B cell (primary cell): ENCODE measurements around the gene COG6.

Source experiments
- EZH2 ChIP-seq: IDR thresholded peaks from 2 replicates; pipeline ENCODE4 v1.6.1; 2012; ENCODE audit warnings: borderline replicate concordance, low read depth, mild to moderate bottlenecking, moderate library complexity, low read length; ENCODE audit not compliant: insufficient read depth, poor library complexity, severe bottlenecking
- TF ChIP-seq, protein P1 (sequence below): fragments of 200-600 bp; IDR thresholded peaks from one replicate; pipeline ENCODE4 v1.8.0; 2022; ENCODE audit warnings: antibody characterized with exemption, mild to moderate bottlenecking

DNA sequence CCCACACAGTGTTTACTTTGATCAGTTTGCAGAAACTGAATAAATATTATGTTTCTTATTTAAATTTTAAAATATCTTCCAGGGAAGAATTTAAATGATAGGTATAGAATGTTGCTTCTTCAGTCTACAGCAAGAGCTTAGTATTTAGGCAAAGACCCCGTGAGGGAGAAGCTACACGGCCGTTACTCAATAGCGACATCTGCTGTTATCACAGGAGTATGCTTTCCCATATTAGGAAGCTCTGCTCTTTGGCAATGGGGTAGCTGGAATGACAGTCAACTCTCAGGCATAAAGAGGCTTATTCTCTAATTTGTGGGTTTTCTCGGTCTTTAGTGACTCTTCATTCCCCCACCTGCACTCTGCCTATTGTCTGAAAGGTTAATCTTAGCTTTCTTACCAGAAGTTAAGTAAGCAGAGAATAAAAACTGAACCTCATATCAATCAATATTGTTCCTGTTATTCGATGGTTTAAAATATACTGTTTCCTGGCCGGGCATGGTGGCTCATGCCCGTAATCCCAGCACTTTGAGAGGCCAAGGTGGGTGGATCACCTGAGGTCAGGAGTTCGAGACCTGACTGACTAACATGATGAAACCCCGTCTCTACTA lies 39.3 kb upstream of the COG6 start:
- TF ChIP-seq, protein P1, sequence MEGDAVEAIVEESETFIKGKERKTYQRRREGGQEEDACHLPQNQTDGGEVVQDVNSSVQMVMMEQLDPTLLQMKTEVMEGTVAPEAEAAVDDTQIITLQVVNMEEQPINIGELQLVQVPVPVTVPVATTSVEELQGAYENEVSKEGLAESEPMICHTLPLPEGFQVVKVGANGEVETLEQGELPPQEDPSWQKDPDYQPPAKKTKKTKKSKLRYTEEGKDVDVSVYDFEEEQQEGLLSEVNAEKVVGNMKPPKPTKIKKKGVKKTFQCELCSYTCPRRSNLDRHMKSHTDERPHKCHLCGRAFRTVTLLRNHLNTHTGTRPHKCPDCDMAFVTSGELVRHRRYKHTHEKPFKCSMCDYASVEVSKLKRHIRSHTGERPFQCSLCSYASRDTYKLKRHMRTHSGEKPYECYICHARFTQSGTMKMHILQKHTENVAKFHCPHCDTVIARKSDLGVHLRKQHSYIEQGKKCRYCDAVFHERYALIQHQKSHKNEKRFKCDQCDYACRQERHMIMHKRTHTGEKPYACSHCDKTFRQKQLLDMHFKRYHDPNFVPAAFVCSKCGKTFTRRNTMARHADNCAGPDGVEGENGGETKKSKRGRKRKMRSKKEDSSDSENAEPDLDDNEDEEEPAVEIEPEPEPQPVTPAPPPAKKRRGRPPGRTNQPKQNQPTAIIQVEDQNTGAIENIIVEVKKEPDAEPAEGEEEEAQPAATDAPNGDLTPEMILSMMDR, result peak; percentile 90
- TF ChIP-seq EZH2, result no peak
